ENCODE data around the gene LNPEP. TPM values are rescaled to one million over a fixed set of nuclear protein-coding genes. Genes with fewer than 3 reads are reported as not detected.

Gene LNPEP
- total and polyA plus RNA-seq, 8 donors, result 2.0 to 20.0 (median 9.6) TPM

- no peaks in the 10 kb centered on the region for H3K36me3 ChIP-seq
- FAIRE-seq (no peak), ATAC-seq (peak; percentile 72 to 95 (median 85)), DNase-seq (peak in 4 of 6 donors; percentile 5 to 23 (median 22))
- TF ChIP-seq CTCF (IDR thresholded peaks at IDR 0.05), result no peak
- no peaks in the 10 kb centered on the region for H3K4me1 ChIP-seq
- intact Hi-C loops (cut with DNase I), result no loop called here
- no peaks in the 10 kb centered on the region for H3K9me3 ChIP-seq
- H3K27ac ChIP-seq, result no peak overlapping the region
- WGBS, 2 donors, result 47 to 53% methylated on average over 2 of the region's 2 CpGs
- no peak overlapping the region for H3K4me3 ChIP-seq
- no peaks in the 10 kb centered on the region for H3K27me3 ChIP-seq
Observed at GRCh38 chr5:97044052-97044451, 108.2 kb downstream of the LNPEP start.

GRCh38 chr5:97046270-97046982 lies 110.5 kb downstream of the LNPEP start:
- WGBS, 2 donors, result 45 to 64% methylated on average over 7 of the region's 7 CpGs
- FAIRE-seq (no peak), DNase-seq (no peak), ATAC-seq (no peak)
- no peak overlapping the region for H3K27ac ChIP-seq
- H3K36me3 ChIP-seq, result no peaks in the 10 kb centered on the region
- intact Hi-C loops (cut with DNase I), result no loop called here
- H3K27me3 ChIP-seq, result no peaks in the 10 kb centered on the region
- no peaks in the 10 kb centered on the region for H3K9me3 ChIP-seq
- H3K4me1 ChIP-seq, result no peaks in the 10 kb centered on the region
- no peak for TF ChIP-seq CTCF (IDR thresholded peaks at IDR 0.05)
- H3K4me3 ChIP-seq, result no peak overlapping the region

GRCh38 chr5:97047076-97047475 lies 111.2 kb downstream of the LNPEP start:
- intact Hi-C loops (cut with DNase I), result no loop called here
- Histone ChIP-seq H3K27ac (no peak overlapping the region), H3K4me1 (no peaks in the 10 kb centered on the region), H3K9me3 (no peaks in the 10 kb centered on the region), H3K27me3 (no peaks in the 10 kb centered on the region), H3K4me3 (no peak overlapping the region), H3K36me3 (no peaks in the 10 kb centered on the region)
- ATAC-seq (no peak), FAIRE-seq (no peak), DNase-seq (no peak)
- no peak for TF ChIP-seq CTCF (IDR thresholded peaks at IDR 0.05)
- 68 to 79% methylated on average over 1 of the region's 1 CpG for WGBS, 2 donors

GRCh38 chr5:97049175-97049574 lies 113.3 kb downstream of the LNPEP start:
- no peak for TF ChIP-seq CTCF (IDR thresholded peaks at IDR 0.05)
- WGBS, 2 donors, result 81 to 85% methylated on average over 7 of the region's 7 CpGs
- no peaks in the 10 kb centered on the region for H3K9me3 ChIP-seq
- no peaks in the 10 kb centered on the region for H3K27me3 ChIP-seq
- H3K27ac ChIP-seq, result no peak overlapping the region
- H3K4me3 ChIP-seq, result no peak overlapping the region
- intact Hi-C loops (cut with DNase I), result no loop called here
- no peaks in the 10 kb centered on the region for H3K36me3 ChIP-seq
- DNase-seq (no peak), ATAC-seq (no peak), FAIRE-seq (no peak)
- H3K4me1 ChIP-seq, result no peaks in the 10 kb centered on the region

GRCh38 chr5:97056263-97056662 lies 120.4 kb downstream of the LNPEP start:
- no peak for TF ChIP-seq CTCF (IDR thresholded peaks at IDR 0.05)
- Histone ChIP-seq H3K27ac (no peak overlapping the region), H3K36me3 (no peaks in the 10 kb centered on the region), H3K4me3 (no peak overlapping the region), H3K4me1 (no peaks in the 10 kb centered on the region), H3K9me3 (no peaks in the 10 kb centered on the region), H3K27me3 (no peaks in the 10 kb centered on the region)
- intact Hi-C loops (cut with DNase I), result no loop called here
- DNase-seq, result no peak
- ATAC-seq, result no peak
- FAIRE-seq, result no peak
- WGBS, 2 donors, result 87 to 93% methylated on average over 1 of the region's 1 CpG
